GM13977 (cell line): ENCODE results near the gene TMBIM6.

Source experiments
- DNase-seq: peaks from one replicate; pipeline ENCODE4 v3.0.0; 2012; ENCODE audit warnings: low spot score
- in situ Hi-C: fragments of 300-500 bp; cut with MboI; formaldehyde crosslinking; loops from one replicate; pipeline ENCODE4 v1.12.0; 2022; ENCODE audit warnings: low sequenced_read_pairs, low pct_unique_long_range_greater_than_20kb, mixed read lengths, inconsistent platforms; ENCODE audit not compliant: unreplicated experiment
- TF ChIP-seq, protein P1 (sequence below): IDR thresholded peaks from 2 replicates; pipeline ENCODE4 v1.5.1; 2012; ENCODE audit warnings: mild to moderate bottlenecking, control low read depth; ENCODE audit not compliant: insufficient read depth; ENCODE audit errors: extremely low read depth, missing control alignments

Gene TMBIM6

DNA sequence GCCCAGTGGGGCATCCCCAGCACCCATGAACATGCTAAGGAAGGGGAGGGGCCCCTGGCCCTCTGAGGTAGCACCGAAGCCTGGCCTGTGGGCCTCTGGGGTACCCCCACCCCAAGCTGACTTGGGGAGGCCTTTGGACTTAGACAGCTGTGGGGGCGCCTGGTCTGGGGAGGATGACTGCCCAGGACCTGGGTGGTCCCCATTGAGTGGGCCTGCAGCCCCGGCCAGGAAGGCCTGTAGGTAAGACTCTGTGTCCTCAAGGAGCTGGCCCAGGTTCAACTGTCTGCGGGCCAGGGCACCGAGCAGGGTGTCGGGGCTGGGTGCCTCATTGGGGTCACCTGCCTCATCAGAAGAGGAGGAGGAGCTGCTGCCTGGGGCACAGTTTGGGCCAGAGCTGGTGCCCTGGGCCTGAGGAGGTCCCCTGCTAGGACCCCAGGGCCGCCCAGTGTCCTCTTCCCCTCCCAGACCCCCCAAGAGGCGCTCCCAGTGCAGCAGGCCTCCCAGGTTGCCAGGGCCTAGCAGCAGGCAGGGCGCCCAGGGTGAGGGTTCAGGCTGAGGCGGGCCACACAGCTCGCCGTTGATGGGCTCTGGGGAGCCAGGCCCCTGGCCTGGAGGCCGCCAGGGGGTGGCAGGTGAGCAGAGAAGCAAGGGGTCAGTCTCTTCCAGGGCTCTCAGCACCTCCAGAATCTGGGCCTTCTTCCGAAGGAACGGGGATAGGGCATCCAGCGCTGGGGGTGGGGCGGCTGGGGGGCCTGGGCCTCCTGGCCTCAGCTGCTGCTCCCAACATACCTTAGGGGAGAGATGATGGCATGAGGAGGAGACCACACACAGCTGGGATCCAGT, 55.5 kb downstream of the TMBIM6 start:
- in situ Hi-C loops = no loop called here
- TF ChIP-seq, protein P1, sequence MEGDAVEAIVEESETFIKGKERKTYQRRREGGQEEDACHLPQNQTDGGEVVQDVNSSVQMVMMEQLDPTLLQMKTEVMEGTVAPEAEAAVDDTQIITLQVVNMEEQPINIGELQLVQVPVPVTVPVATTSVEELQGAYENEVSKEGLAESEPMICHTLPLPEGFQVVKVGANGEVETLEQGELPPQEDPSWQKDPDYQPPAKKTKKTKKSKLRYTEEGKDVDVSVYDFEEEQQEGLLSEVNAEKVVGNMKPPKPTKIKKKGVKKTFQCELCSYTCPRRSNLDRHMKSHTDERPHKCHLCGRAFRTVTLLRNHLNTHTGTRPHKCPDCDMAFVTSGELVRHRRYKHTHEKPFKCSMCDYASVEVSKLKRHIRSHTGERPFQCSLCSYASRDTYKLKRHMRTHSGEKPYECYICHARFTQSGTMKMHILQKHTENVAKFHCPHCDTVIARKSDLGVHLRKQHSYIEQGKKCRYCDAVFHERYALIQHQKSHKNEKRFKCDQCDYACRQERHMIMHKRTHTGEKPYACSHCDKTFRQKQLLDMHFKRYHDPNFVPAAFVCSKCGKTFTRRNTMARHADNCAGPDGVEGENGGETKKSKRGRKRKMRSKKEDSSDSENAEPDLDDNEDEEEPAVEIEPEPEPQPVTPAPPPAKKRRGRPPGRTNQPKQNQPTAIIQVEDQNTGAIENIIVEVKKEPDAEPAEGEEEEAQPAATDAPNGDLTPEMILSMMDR = no peak
- DNase-seq = no peak

DNA sequence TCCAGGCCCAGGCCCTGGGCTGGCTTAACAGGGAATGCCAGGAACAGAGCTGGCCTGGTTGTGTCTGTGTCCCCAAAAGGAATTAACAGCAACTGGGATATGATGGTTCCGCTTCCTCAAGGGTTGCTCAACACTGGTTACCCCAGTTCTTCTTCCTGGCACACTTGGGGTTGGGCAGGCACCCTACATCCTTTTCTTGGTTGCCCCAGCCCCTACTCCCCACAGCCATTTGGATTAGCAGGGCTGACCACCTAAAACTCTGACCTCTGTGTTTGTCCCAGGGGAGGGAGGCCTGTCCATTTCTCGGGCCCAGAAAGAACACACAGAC, 56.1 kb downstream of the TMBIM6 start:
- no peak for DNase-seq
- in situ Hi-C loops = no loop called here
- TF ChIP-seq, protein P1 = no peak

DNA sequence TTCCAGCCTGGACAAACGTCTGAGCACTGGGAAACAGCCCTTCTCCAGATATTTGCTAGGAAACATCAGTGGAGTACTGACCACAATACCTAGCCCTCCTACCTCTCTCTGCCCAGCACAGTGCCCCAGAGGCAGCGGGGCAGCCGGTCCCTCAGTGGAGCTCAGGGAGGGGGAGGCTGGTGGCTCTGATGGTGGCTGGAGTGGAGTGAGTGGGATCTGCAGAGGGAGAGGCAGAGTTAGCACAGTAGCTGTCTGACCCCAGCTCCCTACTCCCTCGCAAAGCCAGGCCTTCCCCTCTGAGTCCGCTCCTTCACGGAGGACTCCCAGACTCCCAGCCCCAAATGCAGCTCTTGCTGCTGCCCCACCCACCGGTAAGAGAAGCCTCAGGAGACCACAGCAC, 56.9 kb downstream of the TMBIM6 start:
- DNase-seq = peak; percentile 10
- TF ChIP-seq, protein P1 = no peak
- in situ Hi-C loops = no loop called here

DNA sequence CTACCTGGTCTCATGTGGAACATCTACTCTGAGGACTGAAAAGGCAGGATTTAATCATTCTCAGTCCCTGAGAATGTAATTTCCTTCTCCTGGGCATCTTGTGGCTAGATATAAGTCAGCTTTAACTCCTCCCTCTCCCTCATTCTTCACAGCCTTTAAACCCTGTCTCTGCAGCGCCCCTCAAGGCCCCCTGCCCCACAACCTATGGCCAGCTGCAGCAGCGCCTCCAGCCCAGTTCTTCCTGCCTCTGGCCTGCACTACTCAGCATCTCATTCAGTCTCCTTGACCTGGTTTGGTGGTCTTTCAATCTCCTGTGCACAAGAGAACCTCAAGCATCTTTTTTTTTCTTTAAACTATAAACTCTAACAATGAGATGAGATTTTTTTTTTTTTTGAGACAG, 57.6 kb downstream of the TMBIM6 start:
- DNase-seq = no peak
- in situ Hi-C loops = no loop called here
- TF ChIP-seq, protein P1 = no peak

DNA sequence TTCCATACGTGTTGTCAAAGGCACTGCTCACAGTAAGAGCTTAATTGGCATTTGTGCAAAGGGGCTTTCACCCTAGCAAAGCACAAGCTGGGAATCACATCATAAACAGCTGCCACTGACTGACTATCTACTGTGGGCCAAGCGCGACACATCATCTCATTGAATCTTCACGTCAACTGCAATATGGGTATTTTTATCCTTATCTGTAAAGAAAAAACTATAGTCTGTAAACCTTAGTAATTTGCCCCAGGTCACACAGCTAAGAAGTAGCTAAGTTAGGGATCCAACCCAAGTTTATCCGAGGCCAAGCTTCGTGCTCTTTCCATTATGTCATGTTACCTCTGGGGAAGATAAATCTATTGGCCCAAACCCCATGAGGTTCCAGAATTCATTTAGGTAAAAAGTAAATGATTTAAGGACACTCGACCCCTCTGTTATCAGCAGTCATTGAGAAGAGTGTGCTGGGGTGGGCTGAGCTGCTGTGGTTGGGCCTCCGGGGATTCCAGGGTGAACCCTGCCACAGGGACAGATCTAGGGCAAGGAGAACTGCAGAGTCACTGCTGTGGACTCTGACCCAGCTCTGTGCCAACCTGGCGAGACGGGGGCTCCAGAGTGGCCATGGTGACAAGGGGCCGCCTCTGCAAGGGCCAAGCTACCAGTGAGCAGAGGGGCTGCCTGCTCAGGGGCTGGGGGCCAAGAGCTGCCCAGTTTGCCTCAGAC, 59.2 kb downstream of the TMBIM6 start:
- no peak for DNase-seq
- in situ Hi-C loops = no loop called here
- TF ChIP-seq, protein P1 = no peak

DNA sequence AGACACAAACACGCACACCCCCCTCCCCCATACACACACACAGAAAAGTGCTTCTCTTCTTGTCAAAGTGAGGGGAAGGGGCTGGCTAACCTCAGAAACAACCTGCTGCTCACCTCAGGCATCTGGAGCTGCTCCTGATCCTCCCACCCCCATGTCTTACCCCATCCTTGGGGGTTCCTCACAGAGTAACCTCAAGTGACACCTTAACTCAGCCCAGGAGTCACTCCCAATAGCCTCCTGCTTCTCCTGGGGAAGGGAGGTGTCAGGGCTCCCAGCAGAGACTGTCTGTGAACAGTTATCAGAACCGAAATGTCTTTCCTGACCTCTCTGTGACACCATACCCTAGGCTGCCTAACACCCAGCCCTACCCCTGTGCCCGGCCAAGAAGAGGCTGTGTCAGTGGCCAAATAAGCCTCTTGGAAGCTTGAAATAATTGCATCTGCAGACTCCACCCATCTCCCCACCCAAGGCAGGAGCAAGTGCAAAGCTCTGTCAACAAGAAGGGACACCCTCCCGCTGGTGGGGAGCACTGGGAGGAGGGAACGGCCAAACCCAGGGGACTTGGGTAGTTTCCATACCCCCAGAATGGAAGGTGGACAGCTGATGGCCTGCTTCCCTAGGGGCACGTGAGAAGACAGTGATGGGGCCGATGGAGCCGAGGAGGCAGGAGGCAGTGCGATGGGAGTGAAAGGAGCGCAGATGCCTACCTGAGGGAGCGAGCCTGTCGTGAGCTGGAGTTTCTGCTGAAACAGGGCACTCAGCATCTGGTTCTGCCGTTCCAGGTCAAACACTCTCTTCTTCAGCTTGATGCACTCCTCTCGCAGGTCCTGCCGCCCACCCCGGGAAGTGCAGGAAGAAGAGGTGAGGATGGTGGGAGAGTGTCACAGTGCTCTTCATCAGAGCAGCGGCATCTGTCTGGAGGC, 60.0 kb downstream of the TMBIM6 start:
- DNase-seq = no peak
- TF ChIP-seq, protein P1 = no peak
- in situ Hi-C loops = no loop called here
